Erythroblast (primary cell): ENCODE measurements around the gene DHX34.

Source experiments
- GATA1 ChIP-seq: IDR thresholded peaks from 2 replicates; pipeline ENCODE4 v1.6.1; 2011; ENCODE audit warnings: low read depth, mild to moderate bottlenecking, control low read depth, low read length, moderate library complexity
- POLR2A ChIP-seq: IDR thresholded peaks from 2 replicates; pipeline ENCODE4 v1.6.1; 2011; ENCODE audit warnings: mild to moderate bottlenecking, low read length

DNA sequence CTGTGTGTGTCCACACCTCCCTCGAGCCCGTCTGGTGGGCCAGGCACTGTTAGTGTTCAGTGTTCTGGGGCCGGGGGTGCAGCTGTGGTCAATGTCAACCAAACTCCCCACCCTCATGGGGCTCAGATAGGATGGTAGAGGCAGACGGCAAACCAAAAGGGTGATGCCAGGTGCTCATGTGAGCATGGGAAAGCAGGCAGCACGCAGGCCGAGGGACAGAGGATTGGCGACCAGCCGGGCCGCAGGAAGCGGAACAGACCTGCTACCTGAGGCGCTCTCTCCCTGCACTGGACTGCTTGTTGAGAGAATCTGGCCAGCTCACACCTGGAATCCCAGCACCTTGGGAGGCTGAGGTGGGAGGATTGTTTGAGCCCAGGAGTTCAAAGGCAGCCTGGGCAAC is 29.1 kb downstream of the DHX34 start:
- no peak for TF ChIP-seq POLR2A
- no peak for TF ChIP-seq GATA1
